Osteoblast (primary cell): ENCODE results near the gene MAPK11. TPM values are rescaled to one million over a fixed set of nuclear protein-coding genes. Genes with fewer than 3 reads are reported as not detected.
A peak's percentile ranks its signal among the peaks of the same experiment; 100 is the strongest.

ENCODE experiments used
- DNase-seq: peaks from one replicate; pipeline ENCODE4 v3.0.0; 2011; ENCODE audit warnings: low spot score, mixed read lengths; ENCODE audit not compliant: insufficient read length; ENCODE audit errors: missing footprints
- H2AFZ ChIP-seq: 2 replicates; pipeline ENCODE4 v1.6.0; 2011; ENCODE audit warnings: mild to moderate bottlenecking, low read length
- H3K27ac ChIP-seq: 2 replicates; pipeline ENCODE4 v1.5.1; 2011; ENCODE audit warnings: mild to moderate bottlenecking, low read depth, low read length, moderate library complexity
- H3K27me3 ChIP-seq: 2 replicates; pipeline ENCODE4 v1.6.0; 2012; ENCODE audit warnings: mild to moderate bottlenecking, control low read depth, inconsistent platforms, low read length, moderate library complexity; ENCODE audit not compliant: insufficient read depth
- H3K36me3 ChIP-seq: 2 replicates; pipeline ENCODE4 v1.5.1; 2011; ENCODE audit warnings: mild to moderate bottlenecking, low read length, control low read depth, moderate library complexity; ENCODE audit not compliant: insufficient read depth
- H3K4me1 ChIP-seq: 2 replicates; pipeline ENCODE4 v1.5.1; 2011; ENCODE audit warnings: mild to moderate bottlenecking, low read length, control low read depth, moderate library complexity; ENCODE audit not compliant: insufficient read depth
- H3K4me2 ChIP-seq: 2 replicates; pipeline ENCODE4 v1.6.0; 2011; ENCODE audit warnings: mild to moderate bottlenecking, low read length; ENCODE audit not compliant: insufficient read depth
- H3K4me3 ChIP-seq: fragments of 200-600 bp; sonication (generic); 3 replicates; pipeline ENCODE4 v1.5.1; 2012; ENCODE audit warnings: mild to moderate bottlenecking, low read length, inconsistent platforms; ENCODE audit not compliant: insufficient read depth
- H3K79me2 ChIP-seq: 2 replicates; pipeline ENCODE4 v1.6.0; 2012; ENCODE audit warnings: mild to moderate bottlenecking, low read length, control low read depth, inconsistent platforms; ENCODE audit not compliant: insufficient read depth
- H3K9me3 ChIP-seq: 2 replicates; pipeline ENCODE4 v1.5.1; 2011; ENCODE audit warnings: low read depth, low read length, control low read depth
- H4K20me1 ChIP-seq: 2 replicates; pipeline ENCODE4 v1.6.0; 2012; ENCODE audit warnings: mild to moderate bottlenecking, low read length, control low read depth; ENCODE audit not compliant: insufficient read depth
- total RNA-seq: library from RNA; depleted of rRNA; stranded (reverse); fragments of >200 nt; gene quantifications from 2 replicates; pipeline ENCODE4 v1.2.3, GENCODE V29; 2012
- TF ChIP-seq, protein P1 (sequence below): IDR thresholded peaks from 2 replicates; pipeline ENCODE4 v1.5.1; 2011; ENCODE audit warnings: mild to moderate bottlenecking, low read depth, low read length, moderate library complexity; ENCODE audit errors: extremely low read depth

MAPK11 gene
- total RNA-seq, 1 donor = 6.2 TPM

DNA sequence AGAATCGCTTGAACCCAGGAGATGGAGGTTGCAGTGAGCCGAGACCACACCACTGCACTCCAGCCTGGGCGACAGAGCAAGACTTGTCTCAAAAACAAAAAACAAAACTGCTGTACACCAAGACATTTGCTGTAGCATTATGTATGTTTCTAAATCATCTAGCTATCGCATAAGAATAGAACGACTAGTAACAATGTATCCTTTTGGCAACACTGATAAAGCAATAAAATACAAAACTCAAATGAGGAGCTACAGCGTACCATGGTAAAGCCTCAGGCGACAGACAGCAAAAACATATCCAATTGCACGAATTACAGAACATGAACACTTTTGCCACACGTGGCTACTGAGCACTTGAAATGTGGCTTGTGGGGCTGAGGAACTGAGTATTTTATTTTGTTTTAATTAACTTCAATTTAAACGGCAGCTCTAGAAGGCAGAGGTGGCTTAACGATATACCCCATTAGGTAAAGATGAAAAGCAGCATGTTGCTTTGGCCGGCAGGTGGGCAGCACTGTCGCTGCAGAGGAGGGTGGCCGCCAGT is 27.7 kb downstream of the MAPK11 start:
- Histone ChIP-seq H3K27me3 (no peaks in the 10 kb centered on the region), H3K9me3 (no peaks in the 10 kb centered on the region), H3K36me3 (peaks cover 25% of the 10 kb centered on the region), H3K27ac (no peak overlapping the region), H3K4me2 (peak overlapping the region; percentile 95), H3K4me3 (peak overlapping the region; percentile 100), H3K79me2 (peaks cover 81% of the 10 kb centered on the region), H3K4me1 (peaks cover 25% of the 10 kb centered on the region), H4K20me1 (peaks cover 38% of the 10 kb centered on the region), H2AFZ (no peak overlapping the region)
- DNase-seq = no peak
- TF ChIP-seq, protein P1, sequence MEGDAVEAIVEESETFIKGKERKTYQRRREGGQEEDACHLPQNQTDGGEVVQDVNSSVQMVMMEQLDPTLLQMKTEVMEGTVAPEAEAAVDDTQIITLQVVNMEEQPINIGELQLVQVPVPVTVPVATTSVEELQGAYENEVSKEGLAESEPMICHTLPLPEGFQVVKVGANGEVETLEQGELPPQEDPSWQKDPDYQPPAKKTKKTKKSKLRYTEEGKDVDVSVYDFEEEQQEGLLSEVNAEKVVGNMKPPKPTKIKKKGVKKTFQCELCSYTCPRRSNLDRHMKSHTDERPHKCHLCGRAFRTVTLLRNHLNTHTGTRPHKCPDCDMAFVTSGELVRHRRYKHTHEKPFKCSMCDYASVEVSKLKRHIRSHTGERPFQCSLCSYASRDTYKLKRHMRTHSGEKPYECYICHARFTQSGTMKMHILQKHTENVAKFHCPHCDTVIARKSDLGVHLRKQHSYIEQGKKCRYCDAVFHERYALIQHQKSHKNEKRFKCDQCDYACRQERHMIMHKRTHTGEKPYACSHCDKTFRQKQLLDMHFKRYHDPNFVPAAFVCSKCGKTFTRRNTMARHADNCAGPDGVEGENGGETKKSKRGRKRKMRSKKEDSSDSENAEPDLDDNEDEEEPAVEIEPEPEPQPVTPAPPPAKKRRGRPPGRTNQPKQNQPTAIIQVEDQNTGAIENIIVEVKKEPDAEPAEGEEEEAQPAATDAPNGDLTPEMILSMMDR = no peak

DNA sequence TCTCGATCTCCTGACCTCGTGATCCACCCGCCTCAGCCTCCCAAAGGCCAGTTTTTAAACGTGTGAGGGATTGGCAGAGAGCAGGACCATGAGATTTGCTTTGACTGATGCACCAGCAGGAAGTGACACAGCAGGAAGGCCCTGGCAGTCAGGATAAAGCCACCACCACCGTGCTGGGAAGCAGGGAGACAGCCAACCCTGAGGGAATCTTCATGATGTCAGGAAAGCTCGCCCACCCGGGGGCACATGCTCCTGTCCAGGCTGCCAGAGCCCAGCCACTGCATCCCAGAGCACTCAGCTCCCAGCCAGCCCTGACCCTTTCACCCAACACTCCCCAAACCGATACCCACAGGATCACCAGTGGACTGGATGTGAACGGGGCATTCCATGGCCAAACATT is 31.4 kb downstream of the MAPK11 start:
- peaks cover 18% of the 10 kb centered on the region for H3K4me1 ChIP-seq
- no peak overlapping the region for H3K4me3 ChIP-seq
- H3K36me3 ChIP-seq = peaks cover 12% of the 10 kb centered on the region
- no peak for DNase-seq
- no peaks in the 10 kb centered on the region for H3K9me3 ChIP-seq
- no peak overlapping the region for H3K4me2 ChIP-seq
- H3K79me2 ChIP-seq = peaks cover 84% of the 10 kb centered on the region
- no peak overlapping the region for H3K27ac ChIP-seq
- no peak overlapping the region for H2AFZ ChIP-seq
- H4K20me1 ChIP-seq = peaks cover 58% of the 10 kb centered on the region
- H3K27me3 ChIP-seq = no peaks in the 10 kb centered on the region
- TF ChIP-seq, protein P1 = no peak

DNA sequence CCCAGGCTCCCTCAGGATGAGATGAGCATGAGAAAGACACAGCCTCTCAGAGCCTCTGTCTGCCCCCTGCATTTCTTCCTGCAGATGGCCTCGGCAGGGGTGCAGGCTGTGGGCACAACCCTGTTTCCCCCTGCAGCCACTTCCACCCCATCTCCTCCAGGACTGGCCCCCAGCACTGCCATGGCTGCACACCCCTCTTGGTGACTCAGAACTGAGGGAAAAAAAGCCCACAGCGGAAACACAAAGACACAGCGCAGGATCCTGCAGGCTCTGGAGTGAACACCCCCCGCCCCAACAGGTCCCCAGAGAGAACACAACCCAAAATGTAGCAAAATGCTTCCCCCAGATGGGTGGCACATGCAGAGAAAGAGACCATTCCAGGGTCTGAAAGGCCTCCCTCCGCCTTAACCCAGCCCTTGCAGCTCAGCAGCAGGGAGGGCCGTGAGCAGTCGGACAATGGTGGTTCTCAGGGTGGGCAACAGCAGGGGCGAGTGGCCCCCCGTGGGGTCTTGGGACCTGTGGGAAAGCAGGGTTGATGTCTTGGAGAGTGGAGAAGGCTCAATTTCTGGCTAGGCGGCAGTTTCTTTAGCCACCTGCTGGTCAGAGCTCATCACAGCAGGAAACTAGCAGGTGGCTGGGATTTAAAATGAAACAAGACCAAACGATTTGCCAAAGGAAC is 33.3 kb downstream of the MAPK11 start:
- H3K4me2 ChIP-seq = no peak overlapping the region
- DNase-seq = peak; percentile 97
- no peaks in the 10 kb centered on the region for H3K9me3 ChIP-seq
- TF ChIP-seq, protein P1 = peak; percentile 53
- no peak overlapping the region for H2AFZ ChIP-seq
- H4K20me1 ChIP-seq = peaks cover 50% of the 10 kb centered on the region
- peaks cover 7% of the 10 kb centered on the region for H3K4me1 ChIP-seq
- H3K36me3 ChIP-seq = peaks cover 19% of the 10 kb centered on the region
- no peak overlapping the region for H3K27ac ChIP-seq
- no peaks in the 10 kb centered on the region for H3K27me3 ChIP-seq
- no peak overlapping the region for H3K4me3 ChIP-seq
- H3K79me2 ChIP-seq = peaks cover 69% of the 10 kb centered on the region

DNA sequence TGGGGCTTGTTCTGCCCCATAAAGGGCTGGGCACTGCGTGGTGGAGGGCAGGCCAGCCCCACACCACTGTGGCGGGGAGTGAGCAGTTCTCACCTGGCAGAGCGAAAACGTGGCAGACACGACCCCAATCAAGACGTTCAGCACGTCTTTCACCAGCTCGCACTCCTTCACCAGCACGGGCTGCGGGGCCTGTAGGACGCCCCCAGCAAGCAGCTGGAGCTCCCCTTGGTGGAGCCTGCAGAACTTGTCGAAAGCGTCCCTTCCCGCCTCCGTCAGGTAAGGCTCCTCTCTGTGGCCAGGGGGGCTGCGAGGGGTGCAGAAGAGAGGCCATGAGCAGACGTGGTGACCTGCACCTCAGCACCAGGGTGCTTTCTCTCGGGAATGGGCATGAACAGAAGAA is 37.0 kb downstream of the MAPK11 start:
- peaks cover 15% of the 10 kb centered on the region for H3K36me3 ChIP-seq
- TF ChIP-seq, protein P1 = no peak
- H3K4me1 ChIP-seq = no peaks in the 10 kb centered on the region
- H3K27ac ChIP-seq = no peak overlapping the region
- no peak overlapping the region for H3K4me2 ChIP-seq
- no peak for DNase-seq
- H3K27me3 ChIP-seq = no peaks in the 10 kb centered on the region
- no peaks in the 10 kb centered on the region for H3K9me3 ChIP-seq
- H3K79me2 ChIP-seq = peaks cover 44% of the 10 kb centered on the region
- H4K20me1 ChIP-seq = peaks cover 29% of the 10 kb centered on the region
- no peak overlapping the region for H2AFZ ChIP-seq
- H3K4me3 ChIP-seq = no peak overlapping the region
